ENCODE results near the gene KDF1. TPM values are rescaled to one million over a fixed set of nuclear protein-coding genes. Genes with fewer than 3 reads are reported as not detected.

KDF1 gene
- total and polyA plus RNA-seq, 2 of the 13 experiments (the other 11 are each of a cell fraction or from before 2014, with no cell fraction given): 1.9 to 4.9 TPM

GRCh38 chr1:26900001-26900814 lies 60.1 kb downstream of the KDF1 start, which contains the start of gene GPATCH3 (continued):
- TF ChIP-seq ZBTB37 (CRISPR knock-in tag; IDR thresholded peaks at IDR 0.05) (no peak), CEBPZ (IDR thresholded peaks at IDR 0.05; ENCODE audit: low read length) (no peak), HOXD1 (CRISPR knock-in tag; IDR thresholded peaks at IDR 0.05) (no peak), ZBTB1 (CRISPR knock-in tag; IDR thresholded peaks at IDR 0.05; ENCODE audit: borderline replicate concordance) (no peak), NFYC (CRISPR knock-in tag; IDR thresholded peaks at IDR 0.05) (no peak), TSC22D2 (CRISPR knock-in tag; IDR thresholded peaks at IDR 0.05; ENCODE audit: borderline replicate concordance) (peak; percentile 64; the same call in 1 of the 2 replicates), ZNF841 (CRISPR knock-in tag; IDR thresholded peaks at IDR 0.05; ENCODE audit: borderline replicate concordance) (no peak), ZNF205 (CRISPR knock-in tag; IDR thresholded peaks at IDR 0.05) (no peak; the same call in 1 of the 2 replicates), ZNF317 (CRISPR knock-in tag; IDR thresholded peaks at IDR 0.05) (no peak), ZNF567 (CRISPR knock-in tag; IDR thresholded peaks at IDR 0.05; ENCODE audit: borderline replicate concordance) (no peak), ZBTB26 (CRISPR knock-in tag; IDR thresholded peaks at IDR 0.05; ENCODE audit: borderline replicate concordance) (peak; percentile 56; the same call in 1 of the 2 replicates), ZNF331 (CRISPR knock-in tag; IDR thresholded peaks at IDR 0.05) (peak; percentile 60), ZNF225 (CRISPR knock-in tag; IDR thresholded peaks at IDR 0.05) (peak; percentile 89), ZBTB46 (CRISPR knock-in tag; IDR thresholded peaks at IDR 0.05; ENCODE audit: borderline replicate concordance) (no peak), TFAP4 (IDR thresholded peaks at IDR 0.05; ENCODE audit: borderline replicate concordance, low read depth) (no peak; the same call in 1 of the 2 replicates), ETV5 (CRISPR knock-in tag; IDR thresholded peaks at IDR 0.05; ENCODE audit: borderline replicate concordance) (peak; percentile 28; the same call in 1 of the 2 replicates), TRIM22 (IDR thresholded peaks at IDR 0.05) (no peak), MED8 (CRISPR knock-in tag; IDR thresholded peaks at IDR 0.05; ENCODE audit: insufficient replicate concordance) (peak; percentile 46), NFE2L2 (IDR thresholded peaks at IDR 0.05; ENCODE audit: low read length) (no peak)
